ENCODE results near the gene IGSF10. TPM values are rescaled to one million over a fixed set of nuclear protein-coding genes. Genes with fewer than 3 reads are reported as not detected.

The IGSF10 gene
- total RNA-seq, 1 experiment from 2014 or later, result not detected

DNA sequence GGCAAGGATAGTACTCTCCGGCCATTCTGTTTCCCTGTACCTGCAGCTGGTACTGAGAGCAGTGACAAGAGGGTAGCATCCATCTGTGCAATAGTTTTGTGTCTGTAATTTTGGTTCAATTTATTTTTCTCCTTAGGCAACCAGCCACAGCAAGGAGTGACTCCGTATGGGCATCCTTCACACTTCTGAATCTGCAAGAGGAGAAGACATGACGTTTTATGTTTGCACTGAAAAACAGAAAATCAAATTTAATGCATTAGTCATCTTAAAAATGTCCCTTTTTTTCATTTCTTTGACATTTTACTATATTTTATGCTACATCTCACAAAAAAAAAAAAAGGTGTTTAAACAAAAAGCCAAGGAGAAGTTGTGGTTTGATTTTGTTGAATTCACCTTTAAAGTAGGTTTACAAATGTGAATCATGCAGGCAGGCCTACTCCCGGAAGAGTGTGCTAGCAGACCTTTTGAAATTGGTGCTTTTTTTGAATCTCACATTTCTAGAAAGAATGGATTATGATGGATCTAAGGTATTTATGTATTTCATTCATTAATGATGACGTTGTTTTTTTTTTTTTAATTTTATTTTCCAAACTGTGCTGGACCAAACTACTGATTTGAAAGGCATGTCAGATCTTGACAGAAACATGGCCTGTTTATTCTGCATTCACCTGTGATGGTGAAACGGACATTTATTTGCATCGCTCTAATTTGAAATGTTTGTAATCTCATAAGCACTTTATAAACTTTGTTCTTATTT is 28.1 kb downstream of the IGSF10 start:
- DNase-seq (ENCODE audit: low read depth), result no peak
- in situ Hi-C loops (cut with HindIII; ENCODE audit: low pct_unique_long_range_greater_than_20kb, low sequenced_read_pairs), result no loop called here

DNA sequence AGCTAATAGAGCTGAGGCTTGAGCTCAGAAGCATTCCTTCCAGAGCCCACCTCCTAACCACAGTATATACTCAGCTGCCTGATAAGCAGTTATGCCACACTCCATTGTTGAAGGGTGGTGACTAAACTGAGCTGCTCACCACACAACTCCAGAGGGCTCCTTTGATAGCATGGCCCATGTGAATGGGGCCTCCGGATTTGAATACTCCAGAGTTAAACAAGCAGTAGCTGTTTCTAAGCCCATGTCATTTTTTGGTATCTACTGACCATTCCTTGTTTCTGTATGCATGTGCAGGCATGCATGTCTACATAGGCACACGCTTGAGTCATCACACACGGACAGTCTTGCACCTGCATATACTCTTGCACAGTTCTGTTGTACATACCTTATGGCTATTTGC is 28.9 kb downstream of the IGSF10 start:
- in situ Hi-C loops (cut with HindIII; ENCODE audit: low pct_unique_long_range_greater_than_20kb, low sequenced_read_pairs), result no loop called here
- no peak for DNase-seq (ENCODE audit: low read depth)

DNA sequence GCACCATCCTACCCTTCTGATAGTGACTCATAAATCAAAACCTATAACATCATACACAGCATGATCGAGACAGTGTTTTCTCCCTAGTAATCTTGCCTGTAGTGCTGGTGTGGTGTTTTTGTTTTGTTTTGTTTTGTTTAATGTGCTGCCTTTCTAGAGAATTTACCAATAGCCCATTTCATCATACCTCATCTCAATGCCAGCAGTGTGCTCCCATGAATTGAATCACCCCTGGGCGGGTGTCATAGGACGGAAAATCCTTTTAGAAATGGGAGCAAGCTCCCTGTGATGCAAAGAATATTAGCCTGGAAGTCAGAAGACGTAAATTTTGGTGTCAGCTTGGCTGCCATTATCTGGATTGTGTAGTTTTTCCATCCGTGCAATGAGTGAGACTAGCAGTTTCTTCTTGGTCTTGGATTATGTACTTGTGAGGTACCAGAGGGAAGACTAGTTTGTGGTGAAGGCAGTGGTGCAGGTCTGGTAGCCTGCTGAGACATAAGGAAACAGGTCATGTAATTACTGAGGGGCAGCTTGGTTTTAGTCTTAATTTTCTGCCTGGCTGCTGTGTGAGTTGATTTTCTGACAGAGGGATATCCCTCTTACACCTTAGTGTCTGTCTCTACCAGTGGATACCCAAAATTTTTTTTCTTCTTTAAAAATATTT is 29.9 kb downstream of the IGSF10 start:
- in situ Hi-C loops (cut with HindIII; ENCODE audit: low pct_unique_long_range_greater_than_20kb, low sequenced_read_pairs), result no loop called here
- DNase-seq (ENCODE audit: low read depth), result no peak

DNA sequence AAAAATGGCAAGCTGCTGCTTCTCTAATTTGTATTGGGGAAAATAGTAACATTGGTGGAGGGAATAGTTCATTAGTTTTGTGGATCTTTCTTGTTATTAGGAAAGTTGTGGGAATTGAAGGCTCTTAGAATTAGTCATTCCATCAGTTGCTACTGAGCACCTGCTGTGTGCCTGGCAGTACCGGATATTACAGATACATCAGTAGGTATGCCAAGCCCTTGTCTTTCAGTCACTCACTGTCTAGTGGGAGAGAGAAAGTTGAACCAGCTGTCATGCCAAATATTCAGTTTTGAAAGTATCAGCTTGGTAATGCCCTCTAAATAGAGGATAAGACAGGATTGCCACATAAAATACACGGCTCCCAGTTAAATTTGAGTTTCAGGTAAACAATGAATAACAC is 32.5 kb downstream of the IGSF10 start:
- in situ Hi-C loops (cut with HindIII; ENCODE audit: low pct_unique_long_range_greater_than_20kb, low sequenced_read_pairs), result no loop called here
- no peak for DNase-seq (ENCODE audit: low read depth)

DNA sequence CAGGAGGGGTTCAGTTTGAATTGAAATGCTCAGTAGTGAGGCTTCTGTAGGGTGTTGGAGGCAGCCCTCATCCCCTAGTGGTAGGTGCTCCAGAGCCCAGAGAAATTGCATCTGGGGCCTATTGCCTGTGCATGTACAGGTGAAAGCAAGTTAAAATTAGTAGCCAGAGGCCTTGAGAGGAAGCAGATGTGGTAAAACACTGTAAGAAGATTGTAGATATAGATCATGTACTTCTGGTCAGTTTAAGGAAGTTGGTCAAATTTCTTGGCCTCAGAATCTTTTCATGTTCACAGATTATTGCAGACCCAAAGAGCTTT is 34.6 kb downstream of the IGSF10 start:
- DNase-seq (ENCODE audit: low read depth), result no peak
- in situ Hi-C loops (cut with HindIII; ENCODE audit: low pct_unique_long_range_greater_than_20kb, low sequenced_read_pairs), result no loop called here

- no peak for DNase-seq (ENCODE audit: low read depth)
- in situ Hi-C loops (cut with HindIII; ENCODE audit: low pct_unique_long_range_greater_than_20kb, low sequenced_read_pairs), result no loop called here
These were observed 35.1 kb downstream of the IGSF10 start for GRCh38 chr3:151425627-151426340.

GRCh38 chr3:151423091-151423490 is 37.8 kb downstream of the IGSF10 start:
- in situ Hi-C loops (cut with HindIII; ENCODE audit: low pct_unique_long_range_greater_than_20kb, low sequenced_read_pairs), result no loop called here
- no peak for DNase-seq (ENCODE audit: low read depth)

GRCh38 chr3:151421938-151422337 is 38.9 kb downstream of the IGSF10 start:
- DNase-seq (ENCODE audit: low read depth), result no peak
- in situ Hi-C loops (cut with HindIII; ENCODE audit: low pct_unique_long_range_greater_than_20kb, low sequenced_read_pairs), result no loop called here

GRCh38 chr3:151419806-151420205 is 41.1 kb downstream of the IGSF10 start:
- DNase-seq (ENCODE audit: low read depth), result no peak
- in situ Hi-C loops (cut with HindIII; ENCODE audit: low pct_unique_long_range_greater_than_20kb, low sequenced_read_pairs), result no loop called here

DNA sequence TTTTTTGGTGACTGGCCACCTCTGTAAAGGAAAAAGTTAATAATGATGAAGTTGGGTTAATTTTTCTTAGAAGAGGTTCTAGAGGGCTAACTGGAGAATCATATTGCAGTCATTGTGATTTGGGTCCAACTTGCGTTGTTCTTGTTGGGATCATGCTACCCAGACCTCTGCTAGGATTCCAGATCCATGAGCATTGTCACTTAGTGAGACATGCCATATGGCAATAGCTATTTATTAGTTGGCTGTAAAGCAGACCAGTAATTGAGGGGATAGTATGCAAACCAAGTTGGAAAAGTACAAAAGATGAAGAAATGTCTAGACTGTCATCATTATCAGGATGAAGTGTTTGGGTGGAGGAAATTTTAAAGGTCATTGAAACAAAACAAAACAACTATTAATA is 45.6 kb downstream of the IGSF10 start:
- no peak for DNase-seq (ENCODE audit: low read depth)
- in situ Hi-C loops (cut with HindIII; ENCODE audit: low pct_unique_long_range_greater_than_20kb, low sequenced_read_pairs), result no loop called here

DNA sequence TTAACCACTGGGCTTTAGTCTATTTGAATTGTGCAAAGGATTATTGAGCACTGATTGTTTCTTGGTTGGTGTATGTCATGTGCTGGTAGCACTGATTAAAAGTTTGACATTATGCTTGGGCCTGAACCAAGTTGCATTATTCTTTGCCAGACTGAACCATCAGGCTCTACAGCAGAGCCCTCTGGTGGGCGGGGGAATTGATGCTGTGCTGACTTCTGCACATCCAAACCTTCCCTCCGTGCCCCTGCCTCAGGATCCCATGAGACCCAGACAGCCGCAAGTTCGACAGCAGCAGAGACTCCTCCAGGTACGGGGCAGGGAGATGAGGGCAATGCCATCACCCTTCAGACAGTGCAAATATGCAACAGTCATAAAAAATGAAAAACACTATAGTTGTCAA is 47.9 kb downstream of the IGSF10 start:
- in situ Hi-C loops (cut with HindIII; ENCODE audit: low pct_unique_long_range_greater_than_20kb, low sequenced_read_pairs), result no loop called here
- no peak for DNase-seq (ENCODE audit: low read depth)

Other genes starting within 250 kb of the IGSF10 start
- gene P2RY14, start 182.5 kb downstream of the IGSF10 start, total RNA-seq (2014; rRNA removed; shearing (Covaris generic); ENCODE audit: low replicate concordance), result not detected in 2 replicates
- 0.78 TPM in 1 of 2 replicates, not detected in the other for gene GPR87, start 144.2 kb downstream of the IGSF10 start, total RNA-seq (2014; rRNA removed; shearing (Covaris generic); ENCODE audit: low replicate concordance)
- gene P2RY13, start 131.5 kb downstream of the IGSF10 start, total RNA-seq (2014; rRNA removed; shearing (Covaris generic); ENCODE audit: low replicate concordance), result not detected in 2 replicates
- gene P2RY12, start 76.3 kb downstream of the IGSF10 start, total RNA-seq (2014; rRNA removed; shearing (Covaris generic); ENCODE audit: low replicate concordance), result not detected in 2 replicates

Data from Caki2 (cell line).